ENCODE data around the gene RACK1.

The RACK1 gene

DNA sequence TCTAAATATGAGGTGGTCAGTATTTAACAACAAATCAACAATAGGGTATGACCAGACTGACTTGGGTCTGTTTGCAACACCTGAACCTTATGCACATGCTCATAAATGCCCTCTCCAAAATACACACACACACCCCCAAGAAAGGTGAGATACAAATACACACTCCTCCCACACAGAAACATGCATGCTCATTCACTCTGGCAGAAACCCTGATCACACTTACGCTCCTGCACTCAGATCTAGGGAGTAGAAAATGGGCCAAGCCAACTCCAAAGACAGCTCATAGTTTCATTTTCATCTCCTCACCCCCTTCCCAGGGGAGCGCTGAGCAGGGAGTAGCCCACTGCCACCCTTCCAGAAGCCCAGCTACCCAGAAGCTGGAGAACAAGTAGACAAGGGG, 50.0 kb downstream of the RACK1 start:
- no peak overlapping the region for H3K4me3 ChIP-seq
- H3K9ac ChIP-seq (ENCODE audit: insufficient read length), result no peak overlapping the region
- H3K9me3 ChIP-seq (ENCODE audit: low read depth, low read length), result no peaks in the 10 kb centered on the region
- DNase-seq (ENCODE audit: low read depth, low spot score), result no peak
- H3K36me3 ChIP-seq (ENCODE audit: insufficient read depth, low read length), result no peaks in the 10 kb centered on the region
- no peak for TF ChIP-seq FOXP2 (optimal IDR thresholded peaks at IDR 0.05; ENCODE audit: control extremely low read depth, extremely low read length, insufficient read depth)
- TF ChIP-seq POLR2AphosphoS5 (IDR thresholded peaks at IDR 0.05; ENCODE audit: borderline replicate concordance, low read depth, low read length), result no peak
- TF ChIP-seq EZH2 (IDR thresholded peaks at IDR 0.05), result no peak
- H3K27ac ChIP-seq, result no peak overlapping the region

GRCh38 chr5:181192337-181193046, 51.2 kb downstream of the RACK1 start:
- no peak overlapping the region for H3K27ac ChIP-seq
- H3K9ac ChIP-seq (ENCODE audit: insufficient read length), result peak overlapping the region; percentile 86
- DNase-seq (ENCODE audit: low read depth, low spot score), result no peak
- no peak for TF ChIP-seq EZH2 (IDR thresholded peaks at IDR 0.05)
- TF ChIP-seq FOXP2 (optimal IDR thresholded peaks at IDR 0.05; ENCODE audit: control extremely low read depth, extremely low read length, insufficient read depth), result no peak
- no peak for TF ChIP-seq POLR2AphosphoS5 (IDR thresholded peaks at IDR 0.05; ENCODE audit: borderline replicate concordance, low read depth, low read length)
- peak overlapping the region; percentile 100 for H3K4me3 ChIP-seq
- no peaks in the 10 kb centered on the region for H3K9me3 ChIP-seq (ENCODE audit: low read depth, low read length)
- H3K36me3 ChIP-seq (ENCODE audit: insufficient read depth, low read length), result no peaks in the 10 kb centered on the region

- H3K9me3 ChIP-seq (ENCODE audit: low read depth, low read length), result no peaks in the 10 kb centered on the region
- peak overlapping the region; percentile 78 for H3K27ac ChIP-seq
- no peak for DNase-seq (ENCODE audit: low read depth, low spot score)
- H3K9ac ChIP-seq (ENCODE audit: insufficient read length), result peak overlapping the region; percentile 86
- H3K4me3 ChIP-seq, result peak overlapping the region; percentile 100
- TF ChIP-seq POLR2AphosphoS5 (IDR thresholded peaks at IDR 0.05; ENCODE audit: borderline replicate concordance, low read depth, low read length), result peak; percentile 67; the same call in 1 of the 2 replicates
- TF ChIP-seq FOXP2 (optimal IDR thresholded peaks at IDR 0.05; ENCODE audit: control extremely low read depth, extremely low read length, insufficient read depth), result no peak
- H3K36me3 ChIP-seq (ENCODE audit: insufficient read depth, low read length), result no peaks in the 10 kb centered on the region
Observed at GRCh38 chr5:181191526-181192336, 52.0 kb downstream of the RACK1 start.

GRCh38 chr5:181190711-181191525, 52.8 kb downstream of the RACK1 start:
- Histone ChIP-seq H3K27ac (peak overlapping the region; percentile 62; the same call in 1 of the 2 replicates), H3K9me3 (ENCODE audit: low read depth, low read length) (no peaks in the 10 kb centered on the region), H3K4me3 (peak overlapping the region; percentile 100), H3K9ac (ENCODE audit: insufficient read length) (peak overlapping the region; percentile 83), H3K36me3 (ENCODE audit: insufficient read depth, low read length) (no peaks in the 10 kb centered on the region)
- TF ChIP-seq EZH2 (IDR thresholded peaks at IDR 0.05), result no peak
- TF ChIP-seq POLR2AphosphoS5 (IDR thresholded peaks at IDR 0.05; ENCODE audit: borderline replicate concordance, low read depth, low read length), result no peak
- TF ChIP-seq FOXP2 (optimal IDR thresholded peaks at IDR 0.05; ENCODE audit: control extremely low read depth, extremely low read length, insufficient read depth), result no peak
- DNase-seq (ENCODE audit: low read depth, low spot score), result no peak

- peak overlapping the region; percentile 83 for H3K9ac ChIP-seq (ENCODE audit: insufficient read length)
- H3K9me3 ChIP-seq (ENCODE audit: low read depth, low read length), result no peaks in the 10 kb centered on the region
- H3K27ac ChIP-seq, result no peak overlapping the region
- DNase-seq (ENCODE audit: low read depth, low spot score), result no peak
- H3K36me3 ChIP-seq (ENCODE audit: insufficient read depth, low read length), result no peaks in the 10 kb centered on the region
- TF ChIP-seq FOXP2 (optimal IDR thresholded peaks at IDR 0.05; ENCODE audit: control extremely low read depth, extremely low read length, insufficient read depth) (no peak), POLR2AphosphoS5 (IDR thresholded peaks at IDR 0.05; ENCODE audit: borderline replicate concordance, low read depth, low read length) (no peak), EZH2 (IDR thresholded peaks at IDR 0.05) (no peak)
- peak overlapping the region; percentile 100 for H3K4me3 ChIP-seq
Observed at GRCh38 chr5:181189962-181190710, 53.6 kb downstream of the RACK1 start.

DNA sequence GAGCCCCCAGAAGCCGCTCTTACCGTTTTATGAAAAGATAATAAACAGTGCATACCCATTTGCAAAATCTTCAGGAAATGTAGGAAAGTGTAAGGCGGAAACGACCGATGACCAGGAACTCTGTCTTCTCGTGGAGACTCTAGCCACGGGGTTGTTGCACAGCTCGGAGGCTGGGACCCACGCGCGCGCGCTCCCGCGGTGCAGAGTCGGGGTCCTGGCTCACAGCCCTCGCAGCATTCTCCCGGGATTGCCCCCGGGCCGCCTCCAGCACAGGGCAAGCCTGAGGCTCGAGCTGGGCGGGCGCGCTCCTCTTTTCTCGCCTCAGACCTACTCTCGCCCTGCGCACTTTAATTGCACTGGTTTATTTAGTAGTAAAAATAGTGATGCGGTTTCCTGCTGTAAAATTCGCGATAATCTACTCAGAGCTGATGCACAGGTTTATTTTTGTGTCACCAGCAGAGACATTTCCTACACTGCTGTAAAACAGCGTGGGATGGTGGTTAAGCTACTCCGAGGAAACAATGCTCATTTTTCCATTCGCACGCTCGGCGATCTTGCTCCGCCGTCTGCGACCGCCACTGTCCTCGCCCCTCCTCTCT, 54.2 kb downstream of the RACK1 start:
- Histone ChIP-seq H3K9me3 (ENCODE audit: low read depth, low read length) (no peaks in the 10 kb centered on the region), H3K4me3 (peak overlapping the region; percentile 100), H3K36me3 (ENCODE audit: insufficient read depth, low read length) (no peaks in the 10 kb centered on the region), H3K27ac (no peak overlapping the region), H3K9ac (ENCODE audit: insufficient read length) (peak overlapping the region; percentile 77)
- TF ChIP-seq EZH2 (IDR thresholded peaks at IDR 0.05) (no peak), FOXP2 (optimal IDR thresholded peaks at IDR 0.05; ENCODE audit: control extremely low read depth, extremely low read length, insufficient read depth) (no peak), POLR2AphosphoS5 (IDR thresholded peaks at IDR 0.05; ENCODE audit: borderline replicate concordance, low read depth, low read length) (no peak)
- no peak for DNase-seq (ENCODE audit: low read depth, low spot score)

DNA sequence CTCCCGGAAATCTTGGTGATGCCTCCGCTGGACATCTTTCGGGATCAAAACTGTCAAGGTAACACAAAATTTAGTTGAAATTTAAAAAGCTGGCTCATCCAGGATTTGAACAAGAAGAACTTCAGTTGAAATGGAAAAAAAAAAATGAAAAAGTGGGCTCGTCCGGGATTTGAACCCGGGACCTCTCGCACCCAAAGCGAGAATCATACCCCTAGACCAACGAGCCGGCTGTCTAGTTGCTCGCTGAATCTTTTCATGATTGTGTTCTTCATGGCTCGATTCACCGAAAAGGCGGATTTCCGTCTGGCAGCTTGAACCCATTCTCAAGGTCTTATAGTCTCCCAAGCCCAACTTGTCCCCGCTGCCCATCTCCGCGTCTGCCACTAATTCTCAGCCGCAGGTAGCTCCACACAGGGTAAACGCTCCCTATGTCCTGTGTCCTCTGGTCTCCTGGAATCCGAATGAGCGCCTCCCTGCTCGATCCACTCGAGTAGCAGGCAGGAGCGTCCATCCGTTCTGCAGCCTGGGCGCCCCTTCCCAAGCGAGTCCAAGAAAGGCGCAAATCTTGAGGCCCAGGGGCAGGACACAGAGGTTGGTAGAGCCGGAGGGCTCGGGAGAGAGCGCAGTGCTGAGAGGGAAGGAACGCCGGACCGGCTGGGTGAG, 54.9 kb downstream of the RACK1 start:
- Histone ChIP-seq H3K36me3 (ENCODE audit: insufficient read depth, low read length) (no peaks in the 10 kb centered on the region), H3K4me3 (peak overlapping the region; percentile 100), H3K27ac (peak overlapping the region; percentile 92), H3K9me3 (ENCODE audit: low read depth, low read length) (no peaks in the 10 kb centered on the region), H3K9ac (ENCODE audit: insufficient read length) (peak overlapping the region; percentile 78)
- TF ChIP-seq EZH2 (IDR thresholded peaks at IDR 0.05), result no peak
- TF ChIP-seq POLR2AphosphoS5 (IDR thresholded peaks at IDR 0.05; ENCODE audit: borderline replicate concordance, low read depth, low read length), result no peak
- peak; percentile 27 for TF ChIP-seq FOXP2 (optimal IDR thresholded peaks at IDR 0.05; ENCODE audit: control extremely low read depth, extremely low read length, insufficient read depth)
- DNase-seq (ENCODE audit: low read depth, low spot score), result no peak
